ENCODE measurements around the gene CXCL14.

GRCh38 chr5:135577421-135577820, 1.4 kb downstream of the CXCL14 start:
- TF ChIP-seq CTCF (conservative IDR thresholded peaks at IDR 0.05; ENCODE audit: low read depth, low read length) (no peak), EZH2 (IDR thresholded peaks at IDR 0.05; ENCODE audit: borderline replicate concordance, low read depth, low read length, poor library complexity, severe bottlenecking) (no peak)
